ENCODE data around the gene INSC. TPM values are rescaled to one million over a fixed set of nuclear protein-coding genes. Genes with fewer than 3 reads are reported as not detected.

Gene INSC
- total and polyA plus RNA-seq, 2 of the 8 experiments (the other 6 are each of a cell fraction or from before 2014, with no cell fraction given): 0.58 to 0.59 TPM

- H3K23me2 ChIP-seq (ENCODE audit: low read depth, low read length): no peaks in the 10 kb centered on the region
- H3K79me2 ChIP-seq (ENCODE audit: control insufficient read depth in 1 of 2, insufficient read depth in 2 of 2, low read length in 2 of 2): no peaks in the 10 kb centered on the region
- DNase-seq (ENCODE audit: low read depth in 1 of 2, low spot score in 2 of 2) (no peak), FAIRE-seq (no peak)
- no peak overlapping the region for H4K5ac ChIP-seq (ENCODE audit: insufficient read length, low read depth, low read length)
- CTCF ChIA-PET (ENCODE audit: partially characterized antibody): interaction anchor here (1.3 to 9.8 kb wide), 4 partner anchors 14 to 237 kb away, joined by 3 to 107 read pairs (median 36); no protein-coding TSS in a partner anchor
- no peak overlapping the region for H2BK20ac ChIP-seq (ENCODE audit: low read length)
- WGBS, 2 experiments (ENCODE audit: extremely low coverage in 1 of 2, insufficient coverage in 1 of 2, insufficient read length in 1 of 2, insufficient replicate concordance in 2 of 2, low coverage in 1 of 2, low lambda C conversion rate in 2 of 2, missing lambda C conversion rate in 1 of 2): 90% methylated on average over 2 of the region's 2 CpGs; no CpG with 5 or more reads in 1 of the 2 experiments
- no peaks in the 10 kb centered on the region for H4K20me1 ChIP-seq (replicated peaks in 1 of 2; ENCODE audit: control insufficient read depth in 1 of 2, insufficient read depth in 2 of 2, low read length in 2 of 2)
- no peak overlapping the region for H3K4ac ChIP-seq (replicated peaks; ENCODE audit: insufficient read length, low read depth, low read length)
- POLR2A ChIA-PET (ENCODE audit: partially characterized antibody): no interaction called here
- no peak overlapping the region for H3K9ac ChIP-seq (replicated peaks in 1 of 4; ENCODE audit: extremely low read depth in 1 of 4, low read depth in 3 of 4, low read length in 3 of 4)
- H3K4me3 ChIP-seq (ENCODE audit: extremely low read depth in 1 of 4, insufficient read depth in 2 of 4, low read depth in 3 of 4, low read length in 4 of 4): no peak overlapping the region
- H2AFZ ChIP-seq (ENCODE audit: low read length): no peak overlapping the region
- H3K27me3 ChIP-seq (replicated peaks in 1 of 4; ENCODE audit: control insufficient read depth in 3 of 4, extremely low read depth in 1 of 4, insufficient read depth in 3 of 4, low read length in 3 of 4): no peaks in the 10 kb centered on the region
- no peak overlapping the region for H3K56ac ChIP-seq (replicated peaks; ENCODE audit: insufficient read length, low read depth, low read length)
- no peak overlapping the region for H3K18ac ChIP-seq (ENCODE audit: extremely low read depth, low read length)
- H2BK120ac ChIP-seq (replicated peaks; ENCODE audit: low read depth, low read length): no peak overlapping the region
- H3K27ac ChIP-seq (ENCODE audit: low read depth, low read length): no peak overlapping the region
- no peaks in the 10 kb centered on the region for H3K9me3 ChIP-seq (ENCODE audit: insufficient read depth in 2 of 2, low read depth in 1 of 2, low read length in 1 of 2)
- no peaks in the 10 kb centered on the region for H3K36me3 ChIP-seq (ENCODE audit: control insufficient read depth in 2 of 4, insufficient read depth in 4 of 4, low read length in 3 of 4)
- TF ChIP-seq SP2 (IDR thresholded peaks at IDR 0.05; ENCODE audit: low read length): no peak
- TF ChIP-seq JUND (IDR thresholded peaks at IDR 0.05; ENCODE audit: low read length): no peak
- TF ChIP-seq SUZ12 (IDR thresholded peaks at IDR 0.05; ENCODE audit: low read length): no peak
- TF ChIP-seq SP1 (IDR thresholded peaks at IDR 0.05; ENCODE audit: low read depth, low read length): no peak
- no peak for TF ChIP-seq BACH1 (IDR thresholded peaks at IDR 0.05; ENCODE audit: low read length)
- no peak for TF ChIP-seq ZNF274 (IDR thresholded peaks at IDR 0.05; ENCODE audit: borderline replicate concordance, extremely low read depth, low read length)
- TF ChIP-seq SRF (IDR thresholded peaks at IDR 0.05; ENCODE audit: low read depth, low read length): no peak
- TF ChIP-seq TEAD4 (IDR thresholded peaks at IDR 0.05; ENCODE audit: low read depth, low read length): no peak
- H3K23ac ChIP-seq (ENCODE audit: insufficient read length): no peak overlapping the region
- no peak overlapping the region for H2BK15ac ChIP-seq (ENCODE audit: low read length)
- H3K4me2 ChIP-seq (ENCODE audit: insufficient read depth in 1 of 2, low read depth in 2 of 2, low read length in 2 of 2): no peak overlapping the region
- H2AK5ac ChIP-seq (ENCODE audit: low read depth, low read length): no peak overlapping the region
- no peak overlapping the region for H2BK12ac ChIP-seq (ENCODE audit: low read depth, low read length)
- H3K14ac ChIP-seq (ENCODE audit: insufficient read length): no peak overlapping the region
- H4K91ac ChIP-seq (replicated peaks; ENCODE audit: insufficient read length, low read length): no peak overlapping the region
- peaks cover 0 to 7% (median 3%) of the 10 kb centered on the region in 4 experiments; a peak in 3 of 7 replicates for H3K4me1 ChIP-seq (replicated peaks in 1 of 4; ENCODE audit: control insufficient read depth in 3 of 4, insufficient read depth in 4 of 4, low read length in 3 of 4)
- H3K79me1 ChIP-seq (ENCODE audit: low read depth, low read length): no peaks in the 10 kb centered on the region
- no peak overlapping the region for H4K8ac ChIP-seq (ENCODE audit: extremely low read depth, insufficient read depth, low read length)
- no peak overlapping the region for H2BK5ac ChIP-seq (ENCODE audit: low read depth, low read length)
Observed at GRCh38 chr11:15145151-15145550, 30.4 kb downstream of the INSC start.
